Thymus (tissue), 11 donors: ENCODE data around the gene PCDHGA5. TPM values are rescaled to one million over a fixed set of nuclear protein-coding genes. Genes with fewer than 3 reads are reported as not detected.
"Not testable (repeated sequence)": the region's sequence is repeated elsewhere in the genome, so short reads cannot be mapped to it uniquely, and the experiment has no call there.

ENCODE experiments used
- DNase-seq, 9 donors: peaks; one replicate each; pipeline ENCODE4 v3.0.0-alpha.2; 2013; ENCODE audit warnings: low spot score in 9 of 9, low read depth in 6 of 9, missing footprints in 1 of 9
- H3K27ac ChIP-seq, 2 donors: one replicate each; pipeline ENCODE4 v1.5.1; 2013; ENCODE audit warnings: control low read depth in 1 of 2, low read depth in 1 of 2, low read length in 1 of 2, mild to moderate bottlenecking in 1 of 2, moderate library complexity in 1 of 2
- H3K27me3 ChIP-seq, 2 donors: one replicate each; pipeline ENCODE4 v1.5.1; 2013; ENCODE audit warnings: low read length in 1 of 2; ENCODE audit not compliant: control insufficient read depth in 2 of 2, insufficient read depth in 1 of 2
- H3K36me3 ChIP-seq, 2 donors: one replicate each; pipeline ENCODE4 v1.5.1; 2013; ENCODE audit warnings: low read length in 1 of 2, mild to moderate bottlenecking in 1 of 2, moderate library complexity in 1 of 2; ENCODE audit not compliant: control insufficient read depth in 2 of 2, insufficient read depth in 2 of 2
- H3K4me1 ChIP-seq, 2 donors: one replicate each; pipeline ENCODE4 v1.5.1; 2013; ENCODE audit warnings: low read length in 2 of 2; ENCODE audit not compliant: control insufficient read depth in 2 of 2, insufficient read depth in 2 of 2
- H3K4me3 ChIP-seq, 2 donors: one replicate each; pipeline ENCODE4 v1.5.1; 2013; ENCODE audit warnings: low read length in 2 of 2, control low read depth in 1 of 2, mild to moderate bottlenecking in 1 of 2
- H3K9me3 ChIP-seq, 2 donors: one replicate each; pipeline ENCODE4 v1.5.1; 2013; ENCODE audit warnings: low read length in 1 of 2, mild to moderate bottlenecking in 1 of 2; ENCODE audit not compliant: control insufficient read depth in 2 of 2, insufficient read depth in 1 of 2
- WGBS: extraction: QIAGEN DNeasy Blood & Tissue Kit; methylation state at CpG from one replicate; pipeline ENCODE4 v1.1.7; 2013; 5-methylcytosine and 5-hydroxymethylcytosine counted together
- polyA plus RNA-seq: library from polyadenylated mRNA; stranded (reverse); fragments of 200-250 nt; gene quantifications from one replicate; pipeline ENCODE4 v1.2.3, GENCODE V29; 2013
- total RNA-seq: library from RNA; stranded (reverse); fragments of 120-200 nt; gene quantifications from one replicate; pipeline ENCODE4 v1.2.4, GENCODE V29; 2013
- donor health status: healthy.

The PCDHGA5 gene
- total and polyA plus RNA-seq, 2 donors, result 0.18 to 0.19 TPM

GRCh38 chr5:141330299-141331080 is 33.5 kb upstream of the PCDHGA5 start, which contains the start of gene PCDHGA1:
Gene PCDHGA1, plus strand, starts transcription at chr5:141330514.
- peak in 1 of 9 donors; percentile 11 for DNase-seq
- H3K4me3 ChIP-seq, result no peak within 1 kb of the TSS
- H3K4me1 ChIP-seq, result no peaks in the 10 kb centered on the region
- H3K27ac ChIP-seq, result no peak within 1 kb of the TSS
- H3K27me3 ChIP-seq, result peaks cover 6 to 33% of the 10 kb centered on the region in 2 donors
- H3K36me3 ChIP-seq, result no peaks in the 10 kb centered on the region
- peaks cover 4 to 24% of the 10 kb centered on the region in 2 donors for H3K9me3 ChIP-seq
- 34% methylated on average over 21 of the region's 21 CpGs for WGBS

GRCh38 chr5:141332571-141332970 is 31.4 kb upstream of the PCDHGA5 start:
- H3K9me3 ChIP-seq, result peaks cover 4 to 24% of the 10 kb centered on the region in 2 donors
- peaks cover 6 to 30% of the 10 kb centered on the region in 2 donors for H3K27me3 ChIP-seq

GRCh38 chr5:141338538-141339306 is 25.2 kb upstream of the PCDHGA5 start, which contains the start of gene PCDHGA2:
Gene PCDHGA2, plus strand, starts transcription at chr5:141338760.
- H3K9me3 ChIP-seq, result peaks cover 5 to 19% of the 10 kb centered on the region in 2 donors
- H3K4me3 ChIP-seq, result no peak within 1 kb of the TSS
- WGBS, result 18% methylated on average over 27 of the region's 27 CpGs
- no peak for DNase-seq
- H3K36me3 ChIP-seq, result no peaks in the 10 kb centered on the region
- no peaks in the 10 kb centered on the region for H3K4me1 ChIP-seq
- H3K27me3 ChIP-seq, result peaks cover 0 to 29% of the 10 kb centered on the region in 2 donors
- H3K27ac ChIP-seq, result no peak within 1 kb of the TSS

More at GRCh38 chr5:141332571-141332970, 31.4 kb upstream of the PCDHGA5 start:
- H3K27ac ChIP-seq, H3K4me3 ChIP-seq, H3K36me3 ChIP-seq, DNase-seq, H3K4me1 ChIP-seq: not testable (repeated sequence)
- WGBS, result 55% methylated on average over 39 of the region's 39 CpGs

GRCh38 chr5:141340781-141341354 is 23.1 kb upstream of the PCDHGA5 start:
- H3K27ac ChIP-seq, DNase-seq, H3K4me3 ChIP-seq, H3K36me3 ChIP-seq, H3K4me1 ChIP-seq: not testable (repeated sequence)
- peaks cover 0 to 35% of the 10 kb centered on the region in 2 donors for H3K27me3 ChIP-seq
- H3K9me3 ChIP-seq, result peaks cover 15 to 37% of the 10 kb centered on the region in 2 donors
- WGBS, result 72% methylated on average over 45 of the region's 45 CpGs

GRCh38 chr5:141342773-141343172 is 21.2 kb upstream of the PCDHGA5 start:
- no peak overlapping the region for H3K27ac ChIP-seq
- peaks cover 15 to 37% of the 10 kb centered on the region in 2 donors for H3K9me3 ChIP-seq
- H3K4me3 ChIP-seq, result no peak overlapping the region
- DNase-seq, result no peak
- no peaks in the 10 kb centered on the region for H3K36me3 ChIP-seq
- H3K27me3 ChIP-seq, result peaks cover 0 to 35% of the 10 kb centered on the region in 2 donors
- H3K4me1 ChIP-seq, result no peaks in the 10 kb centered on the region
- 22% methylated on average over 1 of the region's 1 CpG for WGBS

- Histone ChIP-seq H3K27me3 (peaks cover 0 to 34% of the 10 kb centered on the region in 2 donors), H3K4me3 (no peak within 1 kb of the TSS), H3K4me1 (no peaks in the 10 kb centered on the region), H3K27ac (no peak within 1 kb of the TSS), H3K36me3 (no peaks in the 10 kb centered on the region), H3K9me3 (peaks cover 15 to 37% of the 10 kb centered on the region in 2 donors)
- peak in 2 of 9 donors; percentile 17 to 33 for DNase-seq
- 32% methylated on average over 9 of the region's 9 CpGs for WGBS
Measured at GRCh38 chr5:141343242-141343952, 20.6 kb upstream of the PCDHGA5 start, which contains the start of gene PCDHGA3. Gene PCDHGA3, plus strand, starts transcription at chr5:141343829. Its CDS starts 205 bp downstream, at chr5:141344034.

GRCh38 chr5:141343953-141344463 is 20.0 kb upstream of the PCDHGA5 start:
- H3K36me3 ChIP-seq, result no peaks in the 10 kb centered on the region
- WGBS, result 37% methylated on average over 31 of the region's 31 CpGs
- no peak overlapping the region for H3K27ac ChIP-seq
- H3K4me3 ChIP-seq, result no peak overlapping the region
- H3K9me3 ChIP-seq, result peaks cover 13 to 31% of the 10 kb centered on the region in 2 donors
- peaks cover 0 to 28% of the 10 kb centered on the region in 2 donors for H3K27me3 ChIP-seq
- H3K4me1 ChIP-seq, result no peaks in the 10 kb centered on the region
- DNase-seq, result no peak

GRCh38 chr5:141345327-141345726 is 18.6 kb upstream of the PCDHGA5 start:
- Histone ChIP-seq H3K4me1 (no peaks in the 10 kb centered on the region), H3K27me3 (peaks cover 0 to 20% of the 10 kb centered on the region in 2 donors), H3K27ac (no peak overlapping the region), H3K36me3 (no peaks in the 10 kb centered on the region), H3K9me3 (peaks cover 9 to 25% of the 10 kb centered on the region in 2 donors), H3K4me3 (no peak overlapping the region)
- WGBS, result 47% methylated on average over 20 of the region's 20 CpGs
- DNase-seq, result no peak
